GM12878 (cell line): ENCODE data around the gene AKAP13. TPM values are rescaled to one million over a fixed set of nuclear protein-coding genes. Genes with fewer than 3 reads are reported as not detected.

Experiments used
- ATF7 ChIP-seq: fragments of 450-650 bp; IDR thresholded peaks from 2 replicates; pipeline ENCODE4 v1.6.1; 2016; ENCODE audit warnings: low read depth, mild to moderate bottlenecking
- BCL11A ChIP-seq: IDR thresholded peaks from 2 replicates; pipeline ENCODE4 v1.6.1; 2011; ENCODE audit warnings: low read depth, low read length
- BHLHE40 ChIP-seq, 2 experiments: fragments of 450-650 bp in 1 of 2; IDR thresholded peaks; 2 replicates each; pipeline ENCODE4 v1.6.1; 2011 to 2017; ENCODE audit warnings: low read depth in 2 of 2, borderline replicate concordance in 1 of 2, improper control_type of control experiment in 1 of 2, low read length in 1 of 2, mild to moderate bottlenecking in 1 of 2
- CHD1 ChIP-seq: IDR thresholded peaks from 2 replicates; pipeline ENCODE4 v1.6.1; 2012; ENCODE audit warnings: low read depth, low read length, improper control_type of control experiment
- ETV6 ChIP-seq, 2 experiments: fragments of 450-650 bp in 1 of 2; IDR thresholded peaks in 1 of 2; conservative IDR thresholded peaks in 1 of 2; 2 replicates each; pipeline ENCODE4 v1.6.1; 2014; ENCODE audit warnings: antibody characterized with exemption in 1 of 2, borderline replicate concordance in 1 of 2, low read depth in 1 of 2, mild to moderate bottlenecking in 1 of 2, moderate library complexity in 1 of 2
- HDGF ChIP-seq: fragments of 450-650 bp; IDR thresholded peaks from 2 replicates; pipeline ENCODE4 v1.6.1; 2016; ENCODE audit warnings: antibody characterized with exemption
- IKZF2 ChIP-seq, 2 experiments: fragments of 450-650 bp; IDR thresholded peaks; 2 replicates each; pipeline ENCODE4 v1.6.1; 2017; ENCODE audit warnings: mild to moderate bottlenecking in 2 of 2, moderate library complexity in 2 of 2
- JUND ChIP-seq: IDR thresholded peaks from 2 replicates; pipeline ENCODE4 v1.6.1; 2012; ENCODE audit warnings: low read depth, mild to moderate bottlenecking, low read length, improper control_type of control experiment, moderate library complexity
- MXI1 ChIP-seq: fragments of 150-350 bp; IDR thresholded peaks from 2 replicates; pipeline ENCODE4 v1.6.1; 2011; ENCODE audit warnings: low read depth, mild to moderate bottlenecking, inconsistent platforms, low read length, improper control_type of control experiment
- NBN ChIP-seq: fragments of 450-650 bp; IDR thresholded peaks from 2 replicates; pipeline ENCODE4 v1.6.1; 2016
- POLR2AphosphoS5 ChIP-seq: IDR thresholded peaks from 2 replicates; pipeline ENCODE4 v1.6.1; 2011; ENCODE audit warnings: mild to moderate bottlenecking, low read length, inconsistent platforms
- POU2F2 ChIP-seq: IDR thresholded peaks from 3 replicates; pipeline ENCODE4 v1.6.1; 2011; ENCODE audit warnings: low read depth, mild to moderate bottlenecking, low read length, borderline replicate concordance
- RUNX3 ChIP-seq: IDR thresholded peaks from 2 replicates; pipeline ENCODE4 v1.6.1; 2012; ENCODE audit warnings: low read length, inconsistent platforms
- SIX5 ChIP-seq: IDR thresholded peaks from 2 replicates; pipeline ENCODE4 v1.6.1; 2011; ENCODE audit warnings: mild to moderate bottlenecking, low read depth, low read length, moderate library complexity; ENCODE audit not compliant: severe bottlenecking
- STAT3 ChIP-seq: IDR thresholded peaks from 2 replicates; pipeline ENCODE4 v1.6.1; 2011; ENCODE audit warnings: low read depth, low read length, improper control_type of control experiment
- TCF3 ChIP-seq: IDR thresholded peaks from 2 replicates; pipeline ENCODE4 v1.6.1; 2012; ENCODE audit warnings: low read depth, mild to moderate bottlenecking, low read length, borderline replicate concordance; ENCODE audit not compliant: insufficient read depth
- ZNF24 ChIP-seq: fragments of 450-650 bp; IDR thresholded peaks from 2 replicates; pipeline ENCODE4 v1.6.1; 2017; ENCODE audit warnings: antibody characterized with exemption, mild to moderate bottlenecking
- ZNF384 ChIP-seq: IDR thresholded peaks from 2 replicates; pipeline ENCODE4 v1.6.1; 2012; ENCODE audit warnings: low read depth, mild to moderate bottlenecking, low read length, improper control_type of control experiment, borderline replicate concordance
- polyA plus RNA-seq, 11 experiments: library from polyadenylated mRNA; depleted of rRNA in 4 of 11; unstranded in 6 of 11; stranded (reverse) in 5 of 11; fragments of >200 nt; fragmentation: Nextera tagmentation in 4 of 11; fragmentation: Illumina TruSeq in 1 of 11; extraction: Ambion mirVana in 4 of 11; extraction: Trizol in 1 of 11; gene quantifications; 1 replicate in 1 of 11; 2 replicates in 10 of 11; pipeline versions ENCODE4 v1.2.1 to v1.2.3, GENCODE V29; 2011 to 2016; ENCODE audit warnings: inconsistent platforms in 2 of 11, missing spikeins in 2 of 11, low read depth in 1 of 11
- total RNA-seq, 4 experiments: library from RNA; depleted of rRNA in 3 of 4; stranded (reverse); fragments of >200 nt in 3 of 4; fragmentation: Illumina TruSeq in 1 of 4; extraction: Trizol in 1 of 4; gene quantifications; 2 replicates each; pipeline versions ENCODE4 v1.2.1 to v1.2.3, GENCODE V29; 2013 to 2021
- TF ChIP-seq, protein P1 (sequence below): fragments of 450-650 bp; IDR thresholded peaks from 2 replicates; pipeline ENCODE4 v1.6.1; 2017; ENCODE audit warnings: mild to moderate bottlenecking, low read depth, inconsistent platforms; ENCODE audit not compliant: poor library complexity, severe bottlenecking
- TF ChIP-seq, protein P2 (sequence below): IDR thresholded peaks from 2 replicates; pipeline ENCODE4 v1.6.1; 2012; ENCODE audit warnings: low read depth, low read length, improper control_type of control experiment
- TF ChIP-seq, protein P3 (sequence below): fragments of 450-650 bp; IDR thresholded peaks from 2 replicates; pipeline ENCODE4 v1.6.1; 2017; ENCODE audit warnings: low read depth, mild to moderate bottlenecking, moderate library complexity

Gene AKAP13
- total and polyA plus RNA-seq, 10 of the 15 experiments (the other 5 are each of a cell fraction or from before 2014, with no cell fraction given), result 14.4 to 74.9 (median 55.1) TPM

DNA sequence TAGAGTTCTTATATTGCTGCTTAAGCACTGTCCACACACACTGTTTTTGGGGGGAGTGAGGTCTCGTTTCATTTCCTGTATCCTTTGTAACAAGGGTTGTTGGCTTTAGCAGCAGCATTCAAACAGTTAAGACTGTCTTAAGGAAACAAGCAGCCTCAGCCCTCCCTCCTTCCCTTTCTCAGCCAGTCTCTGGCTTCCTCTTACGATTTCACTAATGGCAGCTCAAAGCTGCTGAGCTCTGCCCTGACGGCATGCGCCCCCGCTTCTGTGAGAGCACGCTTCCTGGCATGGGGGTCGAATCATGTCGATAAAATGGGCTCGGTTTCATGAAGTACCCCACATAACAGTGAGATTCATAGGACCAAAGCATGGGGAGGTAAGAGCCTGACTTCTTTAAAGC is 309.3 kb downstream of the AKAP13 start (continued):
- TF ChIP-seq, protein P1, sequence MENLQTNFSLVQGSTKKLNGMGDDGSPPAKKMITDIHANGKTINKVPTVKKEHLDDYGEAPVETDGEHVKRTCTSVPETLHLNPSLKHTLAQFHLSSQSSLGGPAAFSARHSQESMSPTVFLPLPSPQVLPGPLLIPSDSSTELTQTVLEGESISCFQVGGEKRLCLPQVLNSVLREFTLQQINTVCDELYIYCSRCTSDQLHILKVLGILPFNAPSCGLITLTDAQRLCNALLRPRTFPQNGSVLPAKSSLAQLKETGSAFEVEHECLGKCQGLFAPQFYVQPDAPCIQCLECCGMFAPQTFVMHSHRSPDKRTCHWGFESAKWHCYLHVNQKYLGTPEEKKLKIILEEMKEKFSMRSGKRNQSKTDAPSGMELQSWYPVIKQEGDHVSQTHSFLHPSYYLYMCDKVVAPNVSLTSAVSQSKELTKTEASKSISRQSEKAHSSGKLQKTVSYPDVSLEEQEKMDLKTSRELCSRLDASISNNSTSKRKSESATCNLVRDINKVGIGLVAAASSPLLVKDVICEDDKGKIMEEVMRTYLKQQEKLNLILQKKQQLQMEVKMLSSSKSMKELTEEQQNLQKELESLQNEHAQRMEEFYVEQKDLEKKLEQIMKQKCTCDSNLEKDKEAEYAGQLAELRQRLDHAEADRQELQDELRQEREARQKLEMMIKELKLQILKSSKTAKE, result no peak
- TF ChIP-seq JUND (no peak), MXI1 (peak; percentile 39; the same call in 1 of the 2 replicates), BHLHE40 (IDR thresholded peaks at IDR 0.05; ENCODE audit: borderline replicate concordance in 1 of 2, low read depth in 2 of 2, low read length in 1 of 2) (peak; percentile 53 to 65; a peak in 2 of 4 replicates), POU2F2 (peak; percentile 74; the same call in 2 of the 3 replicates), NBN (peak; percentile 62), BCL11A (0 out of 2 replicates have a peak, but pooled peaks have one; percentile 26), POLR2AphosphoS5 (peak; percentile 92), STAT3 (no peak), ATF7 (peak; percentile 52), ETV6 (conservative IDR thresholded peaks at IDR 0.05 in 1 of 2, IDR thresholded peaks at IDR 0.05 in 1 of 2; ENCODE audit: borderline replicate concordance in 1 of 2, low read depth in 1 of 2) (peak in 1 of 2 experiments; percentile 72; a peak in 2 of 4 replicates), ZNF24 (no peak), CHD1 (no peak), RUNX3 (0 out of 2 replicates have a peak, but pooled peaks have one; percentile 26), TCF3 (peak; percentile 41; the same call in 1 of the 2 replicates), ZNF384 (no peak), SIX5 (no peak), IKZF2 (IDR thresholded peaks at IDR 0.05) (peak; percentile 34 to 55; a peak in 1 of 4 replicates), HDGF (peak; percentile 75; the same call in 1 of the 2 replicates)
- TF ChIP-seq, protein P2, sequence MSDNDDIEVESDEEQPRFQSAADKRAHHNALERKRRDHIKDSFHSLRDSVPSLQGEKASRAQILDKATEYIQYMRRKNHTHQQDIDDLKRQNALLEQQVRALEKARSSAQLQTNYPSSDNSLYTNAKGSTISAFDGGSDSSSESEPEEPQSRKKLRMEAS, result peak; percentile 65; the same call in 1 of the 2 replicates
- TF ChIP-seq, protein P3, sequence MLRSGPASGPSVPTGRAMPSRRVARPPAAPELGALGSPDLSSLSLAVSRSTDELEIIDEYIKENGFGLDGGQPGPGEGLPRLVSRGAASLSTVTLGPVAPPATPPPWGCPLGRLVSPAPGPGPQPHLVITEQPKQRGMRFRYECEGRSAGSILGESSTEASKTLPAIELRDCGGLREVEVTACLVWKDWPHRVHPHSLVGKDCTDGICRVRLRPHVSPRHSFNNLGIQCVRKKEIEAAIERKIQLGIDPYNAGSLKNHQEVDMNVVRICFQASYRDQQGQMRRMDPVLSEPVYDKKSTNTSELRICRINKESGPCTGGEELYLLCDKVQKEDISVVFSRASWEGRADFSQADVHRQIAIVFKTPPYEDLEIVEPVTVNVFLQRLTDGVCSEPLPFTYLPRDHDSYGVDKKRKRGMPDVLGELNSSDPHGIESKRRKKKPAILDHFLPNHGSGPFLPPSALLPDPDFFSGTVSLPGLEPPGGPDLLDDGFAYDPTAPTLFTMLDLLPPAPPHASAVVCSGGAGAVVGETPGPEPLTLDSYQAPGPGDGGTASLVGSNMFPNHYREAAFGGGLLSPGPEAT, result 0 out of 2 replicates have a peak, but pooled peaks have one; percentile 35
